ENCODE results near the gene RASSF3.

RASSF3 gene

DNA sequence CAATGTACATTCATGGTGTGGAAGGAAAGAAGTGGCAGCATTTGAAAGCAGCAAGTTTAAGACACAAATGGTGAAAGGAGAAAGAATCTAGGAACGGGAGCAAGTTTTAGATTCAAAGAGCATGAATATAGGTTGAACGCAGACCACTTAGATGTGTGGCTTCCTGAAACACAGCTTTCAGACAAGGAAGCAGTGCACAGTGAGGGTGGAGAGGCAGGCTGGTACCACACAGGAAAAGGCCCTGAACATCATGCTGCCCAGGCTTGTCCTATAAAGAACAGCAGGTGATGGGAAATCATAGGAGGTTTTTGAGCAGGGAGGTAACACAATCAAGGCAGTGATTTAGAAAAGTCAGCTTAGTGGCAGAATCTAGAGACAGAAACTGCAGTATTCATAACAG, 113.3 kb downstream of the RASSF3 start:
- no peak for DNase-seq (ENCODE audit: low read depth in 2 of 2)

DNA sequence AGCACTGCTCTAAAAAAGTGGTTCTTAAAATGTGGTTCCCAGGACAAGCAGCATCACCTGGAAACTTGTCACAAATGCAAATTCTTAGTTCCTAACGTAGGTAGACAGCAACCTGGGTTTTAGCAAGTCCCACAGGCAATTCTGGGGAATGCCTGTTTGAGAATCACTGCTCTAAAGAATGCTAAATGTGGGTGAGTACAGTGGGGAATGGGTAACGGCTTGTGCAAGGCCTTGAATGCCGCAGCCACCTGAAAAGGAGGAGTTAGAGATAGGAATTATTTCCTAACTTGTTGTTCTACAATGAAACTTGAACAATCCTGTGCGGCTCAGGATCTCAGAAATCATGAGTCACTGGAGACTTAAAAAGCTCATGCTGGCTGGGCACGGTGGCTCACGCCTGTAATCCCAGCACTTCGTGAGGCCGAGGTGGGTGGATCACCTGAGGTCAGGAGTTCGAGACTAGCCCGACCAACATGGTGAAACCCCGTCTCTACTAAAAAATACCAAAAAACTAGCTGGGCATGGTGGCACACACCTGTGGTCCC, 114.0 kb downstream of the RASSF3 start:
- DNase-seq (ENCODE audit: low read depth in 2 of 2), result no peak

DNA sequence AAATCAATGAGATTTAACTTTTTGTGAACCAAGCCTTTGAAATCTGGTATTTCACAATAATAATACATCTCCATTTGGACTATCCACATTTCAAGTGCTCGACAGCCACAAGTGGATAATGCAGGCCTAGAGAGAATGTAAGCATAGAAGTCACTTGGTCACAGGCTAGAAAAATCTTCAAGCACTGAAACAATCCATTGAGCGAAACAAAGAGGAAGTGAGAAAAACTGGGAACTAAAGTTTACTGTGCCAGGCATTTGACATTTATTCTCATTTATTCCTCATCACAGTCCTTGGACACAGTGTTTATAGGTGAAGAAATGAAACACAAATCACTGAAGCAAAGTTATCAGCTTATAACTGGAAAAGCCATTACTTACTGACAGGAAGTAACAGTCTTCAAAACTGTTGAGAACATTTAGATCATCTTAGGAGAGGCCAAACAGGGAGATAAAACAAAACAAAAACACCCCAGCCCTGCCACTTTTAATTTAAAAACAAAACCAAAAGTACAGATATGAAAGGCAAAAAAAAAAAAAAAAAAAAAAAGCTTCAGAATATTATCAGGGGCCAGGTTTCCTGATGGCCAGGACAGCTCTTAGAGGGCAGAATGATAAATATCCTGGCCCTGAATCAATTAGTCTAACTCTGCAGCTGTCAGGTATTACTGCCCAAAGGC, 119.8 kb downstream of the RASSF3 start:
- DNase-seq (ENCODE audit: low read depth in 2 of 2), result no peak

DNA sequence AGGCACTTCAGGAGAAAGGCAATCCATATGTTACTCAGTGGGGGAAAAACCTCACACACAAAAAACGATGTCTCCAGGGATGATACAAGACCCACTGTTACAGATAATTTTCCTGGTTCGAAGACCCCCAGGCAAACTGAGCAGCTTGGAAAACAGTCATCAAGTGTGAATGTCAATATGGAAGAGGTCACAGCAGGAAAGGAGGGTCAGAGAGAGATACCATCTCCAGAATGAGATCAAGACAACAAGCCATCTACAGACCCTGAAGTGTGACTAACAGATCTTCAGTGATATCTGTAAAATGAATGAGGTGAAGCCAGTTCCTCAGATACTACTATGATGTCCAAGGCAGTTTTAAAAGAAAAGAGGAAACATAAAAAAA, 120.3 kb downstream of the RASSF3 start:
- no peak for DNase-seq (ENCODE audit: low read depth in 2 of 2)

DNA sequence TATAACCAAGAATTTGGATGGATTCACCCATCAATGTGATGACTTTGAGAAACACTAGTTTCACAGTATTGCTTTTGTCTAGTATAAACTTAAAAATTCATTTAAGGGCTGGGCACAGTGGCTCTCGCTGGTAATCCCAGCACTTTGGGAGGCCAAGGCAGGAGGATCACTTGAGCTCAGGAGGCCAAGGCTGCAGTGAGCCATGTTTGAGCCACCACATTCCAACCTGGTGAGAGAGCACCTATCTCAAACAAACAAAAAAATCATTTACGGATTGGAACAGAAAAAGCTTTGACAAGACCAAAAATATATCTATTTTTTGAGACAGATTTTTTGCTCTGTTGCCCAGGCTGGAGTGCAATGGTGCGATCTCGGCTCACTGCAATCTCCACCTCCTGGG, 121.4 kb downstream of the RASSF3 start:
- DNase-seq (ENCODE audit: low read depth in 2 of 2), result no peak

DNA sequence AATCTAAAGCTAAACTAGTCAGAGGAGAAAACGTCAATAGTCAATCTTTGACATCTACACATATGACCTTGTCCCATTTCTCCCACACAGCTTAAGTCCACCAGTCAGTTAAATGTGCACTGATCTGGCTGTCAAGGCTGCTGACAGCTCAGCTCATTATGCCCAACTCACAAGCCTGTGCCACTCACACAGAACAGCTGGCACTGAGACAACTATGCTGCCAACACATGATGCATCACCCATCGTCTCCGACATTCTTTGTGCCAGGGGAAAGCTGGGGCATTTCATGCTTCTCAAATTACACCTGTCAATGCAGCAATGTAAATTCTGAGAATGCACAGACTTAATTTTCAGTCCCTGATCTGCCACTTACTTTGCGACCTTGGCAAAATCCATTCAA, 123.6 kb downstream of the RASSF3 start:
- no peak for DNase-seq (ENCODE audit: low read depth in 2 of 2)

DNA sequence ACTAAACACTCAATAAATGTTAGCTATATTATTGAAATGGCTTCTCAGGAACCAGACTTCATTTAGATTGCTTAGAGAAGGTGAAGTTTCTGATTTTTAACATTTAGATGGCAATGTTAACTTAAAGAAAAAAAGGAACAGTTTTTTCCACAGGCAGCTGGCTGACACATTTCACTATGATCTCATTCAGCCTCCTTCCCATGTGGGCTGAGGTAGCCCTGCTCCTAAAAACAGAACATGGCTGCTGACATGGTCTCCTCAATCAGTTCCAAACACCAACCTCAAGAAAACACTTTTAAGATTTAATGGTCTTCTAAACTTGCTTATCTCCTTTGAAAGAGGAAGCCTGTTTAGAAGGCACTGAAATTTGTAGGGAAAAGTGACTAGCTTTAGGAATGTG, 125.1 kb downstream of the RASSF3 start:
- no peak for DNase-seq (ENCODE audit: low read depth in 2 of 2)

DNA sequence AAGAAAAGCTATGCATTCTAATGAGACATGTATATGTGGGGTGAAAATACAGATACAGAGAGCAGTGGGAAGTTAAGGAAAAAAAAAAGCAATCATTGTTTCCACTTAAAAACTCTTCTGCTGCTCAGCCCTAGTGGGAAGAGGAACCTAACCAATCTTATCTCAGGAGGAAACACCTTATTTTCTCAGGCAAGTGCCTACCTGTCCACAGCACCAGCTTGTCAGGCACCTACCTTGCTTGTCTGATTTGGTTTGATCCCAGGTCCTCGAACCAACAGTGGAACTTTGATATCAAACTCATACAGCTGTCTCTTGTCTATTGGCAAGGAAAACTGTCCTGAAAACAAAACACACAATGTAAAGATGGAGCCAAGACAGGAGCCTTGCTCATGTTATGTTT, 126.5 kb downstream of the RASSF3 start:
- no peak for DNase-seq (ENCODE audit: low read depth in 2 of 2)

DNA sequence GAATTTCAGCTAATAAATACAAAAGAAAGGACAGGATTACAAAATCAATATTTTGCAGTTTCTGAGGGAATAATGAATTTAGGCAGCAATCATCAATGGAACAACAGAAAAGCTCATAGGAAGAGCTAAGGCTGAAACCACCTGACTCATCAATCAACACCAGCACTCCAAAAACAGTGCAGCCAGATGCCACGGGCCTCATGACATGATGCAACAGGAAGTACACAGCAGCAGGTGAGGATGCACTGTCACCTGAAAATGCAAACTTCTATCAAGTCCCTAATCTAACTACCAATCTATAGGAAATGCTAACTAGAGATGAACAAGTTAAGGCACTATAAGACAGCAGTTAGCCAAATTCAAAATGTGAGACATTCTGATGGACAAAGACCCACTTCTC, 127.2 kb downstream of the RASSF3 start:
- no peak for DNase-seq (ENCODE audit: low read depth in 2 of 2)

DNA sequence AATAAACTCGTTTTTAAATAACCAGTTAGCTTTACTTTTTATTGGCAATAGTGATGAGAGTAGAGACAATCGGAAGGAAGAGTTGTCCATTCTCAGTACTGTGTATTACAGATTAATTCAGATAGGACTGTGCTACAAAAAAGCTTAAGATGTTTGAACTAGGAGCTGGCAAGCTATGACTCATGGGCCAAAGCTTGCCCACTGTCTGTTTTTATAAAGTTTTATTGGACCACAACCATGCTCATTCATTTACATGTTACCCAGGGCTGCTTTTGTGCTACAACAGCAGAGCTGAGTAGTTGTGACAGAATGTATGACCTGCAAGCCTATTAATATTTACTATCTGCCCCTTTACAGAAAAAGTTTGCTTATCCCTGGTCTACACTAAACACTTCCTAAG, 129.5 kb downstream of the RASSF3 start:
- DNase-seq (ENCODE audit: low read depth in 2 of 2), result no peak

DNA sequence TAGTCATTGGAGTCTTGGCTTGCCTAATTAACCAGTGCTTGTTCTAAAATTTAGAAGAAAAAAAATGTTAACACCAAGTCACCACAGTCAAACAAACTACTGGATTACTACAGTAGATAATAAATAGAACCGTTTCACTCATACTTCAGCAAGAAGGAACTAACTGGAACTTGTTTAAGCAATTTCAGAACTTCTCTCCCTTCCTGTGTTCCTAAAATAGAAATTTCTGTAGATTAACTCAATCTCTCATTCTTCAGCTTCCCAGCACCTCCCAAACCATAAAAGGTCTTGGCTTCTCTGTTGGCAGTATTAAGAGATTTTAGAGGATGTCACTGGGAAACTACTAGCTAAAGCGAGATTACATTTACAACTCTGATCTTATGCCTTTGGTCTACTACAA, 130.4 kb downstream of the RASSF3 start:
- no peak for DNase-seq (ENCODE audit: low read depth in 2 of 2)

DNA sequence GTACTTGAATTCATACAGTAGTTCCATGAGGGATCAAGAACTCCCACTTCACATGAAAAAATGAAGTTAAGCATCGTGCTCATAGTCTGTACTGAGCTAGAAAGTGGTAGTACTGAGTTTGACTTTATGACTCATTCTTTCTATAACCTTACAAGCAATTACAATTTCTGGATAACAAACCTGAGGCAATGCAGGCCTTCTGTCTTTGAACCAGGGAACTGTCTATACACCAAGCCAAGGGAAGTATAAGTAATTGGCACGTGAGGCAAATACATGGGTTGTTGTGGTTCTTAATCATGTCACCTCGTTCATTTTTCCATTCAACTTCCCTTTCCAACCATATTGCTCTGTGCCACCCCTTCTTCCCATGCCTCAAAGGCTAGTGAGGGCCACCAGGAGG, 132.1 kb downstream of the RASSF3 start:
- no peak for DNase-seq (ENCODE audit: low read depth in 2 of 2)

DNA sequence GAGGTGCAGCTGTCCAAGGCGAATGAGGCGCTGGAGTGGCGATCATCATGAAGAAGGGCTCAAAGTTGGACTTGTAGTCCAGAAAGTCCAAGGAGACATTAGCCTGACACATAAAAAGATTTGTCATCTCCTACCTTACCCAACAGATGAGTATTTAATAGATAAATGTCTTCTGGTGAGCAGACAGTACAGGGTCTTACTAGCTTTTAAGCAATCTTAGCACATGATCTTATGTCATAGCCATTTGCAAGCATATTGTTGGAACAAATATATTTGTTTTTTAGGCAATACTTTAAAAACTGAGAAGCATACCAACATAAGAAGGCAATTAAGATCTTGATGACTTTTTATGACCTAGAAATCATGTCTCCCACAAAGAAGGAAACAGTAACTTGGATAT, 132.9 kb downstream of the RASSF3 start:
- no peak for DNase-seq (ENCODE audit: low read depth in 2 of 2)

DNA sequence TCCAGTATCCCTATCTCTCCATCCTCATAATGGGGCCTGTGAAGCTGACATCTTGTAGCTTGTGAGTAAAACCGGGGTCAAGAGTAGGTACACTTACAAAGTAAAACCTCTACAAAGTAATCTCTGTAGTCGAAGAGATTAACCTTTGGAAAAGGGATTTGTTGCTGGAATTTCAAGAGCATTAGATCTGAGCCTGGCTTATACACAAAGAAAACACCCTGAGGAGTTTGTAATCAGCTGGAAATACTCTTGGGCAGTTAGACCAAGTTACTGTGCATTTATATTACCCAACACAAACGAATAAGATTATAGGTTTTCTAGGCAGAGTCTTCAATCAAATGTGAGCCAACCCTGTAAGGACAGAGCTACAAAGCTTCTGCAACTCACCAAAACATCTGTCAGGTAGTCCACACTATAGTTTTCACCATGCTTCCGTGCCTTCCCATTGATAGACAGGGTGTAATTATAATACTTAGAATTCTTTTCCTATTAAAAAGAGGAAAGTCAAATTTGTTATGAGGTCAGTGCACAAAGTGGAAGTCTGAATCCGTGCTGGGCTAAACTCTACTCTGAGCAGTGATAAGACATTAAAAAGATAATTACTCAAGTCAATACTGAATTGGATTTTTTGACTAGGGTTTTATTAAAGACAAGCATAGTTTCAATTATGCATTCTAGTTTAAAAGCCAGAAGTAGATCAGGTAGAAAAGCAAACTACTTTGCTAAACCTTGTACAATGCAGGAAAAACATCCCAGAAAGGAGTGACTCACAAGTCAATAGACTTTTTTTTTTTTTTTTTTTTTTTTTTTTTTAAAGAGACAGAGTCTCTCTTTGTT, 134.3 kb downstream of the RASSF3 start:
- no peak for DNase-seq (ENCODE audit: low read depth in 2 of 2)

DNA sequence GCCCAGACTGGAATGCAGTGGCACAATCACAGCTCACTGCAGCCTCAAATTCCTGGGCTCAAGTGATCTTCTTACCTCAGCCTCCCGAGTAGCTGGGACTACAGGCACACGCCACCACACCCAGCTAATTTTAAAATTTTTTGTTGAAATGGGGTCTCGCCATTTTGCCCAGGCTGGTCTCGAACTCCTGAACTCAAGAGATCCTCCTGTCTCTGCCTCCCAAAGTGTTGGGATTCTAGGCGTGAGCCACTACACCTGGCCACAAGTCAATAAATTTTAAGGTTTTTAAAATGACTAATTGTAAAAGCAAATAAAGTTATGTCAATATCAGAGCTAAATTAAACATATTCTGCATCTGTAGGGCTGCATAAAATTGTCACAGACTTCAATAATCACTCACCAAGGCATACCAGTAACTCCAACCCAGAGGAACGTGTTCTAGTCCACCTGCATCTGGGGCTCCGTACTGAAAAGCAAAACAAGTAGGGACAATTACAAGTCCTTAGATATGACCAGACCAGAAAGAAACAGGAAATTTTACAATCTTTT, 135.0 kb downstream of the RASSF3 start:
- DNase-seq (ENCODE audit: low read depth in 2 of 2), result no peak

DNA sequence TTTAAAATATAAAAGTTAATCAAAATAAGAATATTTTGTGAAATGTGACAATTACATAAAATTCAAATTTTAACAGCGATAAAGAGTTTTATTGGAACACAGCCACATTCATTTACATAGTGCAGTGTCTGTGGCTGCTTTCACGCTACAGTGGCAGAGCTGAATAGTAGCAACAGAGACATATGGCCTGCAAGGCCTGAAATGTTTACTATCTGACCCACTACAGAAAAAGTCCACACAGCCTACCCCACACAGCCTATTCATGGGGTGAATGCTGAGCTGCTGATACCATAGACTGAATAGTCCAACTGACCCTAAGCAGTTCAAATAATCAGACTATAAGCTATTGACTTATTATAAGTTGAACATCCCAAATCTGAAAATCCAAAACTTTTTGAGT, 135.7 kb downstream of the RASSF3 start:
- no peak for DNase-seq (ENCODE audit: low read depth in 2 of 2)

DNA sequence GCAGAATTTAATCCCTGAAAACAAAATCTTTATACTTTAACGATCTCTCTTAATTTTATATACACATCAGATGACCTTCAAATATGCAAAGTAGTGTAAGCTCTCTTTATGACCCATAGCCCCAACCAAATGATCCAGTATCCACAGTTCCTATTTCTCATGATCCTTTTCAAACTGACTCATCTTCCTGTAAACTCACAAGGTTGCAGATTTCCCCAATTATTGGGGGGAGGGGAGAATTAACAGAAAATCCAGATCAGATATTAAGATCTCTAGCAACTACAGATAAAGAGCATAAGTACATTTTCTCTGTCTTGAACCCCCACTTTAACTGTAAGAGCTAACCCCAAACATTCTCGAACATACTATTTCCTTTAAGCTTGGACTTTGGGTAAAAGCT, 136.4 kb downstream of the RASSF3 start:
- no peak for DNase-seq (ENCODE audit: low read depth in 2 of 2)

Data from stimulated activated CD4-positive, alpha-beta T cell treated with anti-CD3 and anti-CD28 coated beads, Interleukin-1b, Interleukin-23, amount 100 ng/mL, for 4 hours (primary cell).